Suprapubic skin (tissue), 4 donors: Measurements from ENCODE around the gene HAPLN1. TPM values are rescaled to one million over a fixed set of nuclear protein-coding genes. Genes with fewer than 3 reads are reported as not detected.

Source experiments
- DNase-seq, 2 donors: peaks; one replicate each; pipeline ENCODE4 v3.0.0-alpha.2; 2019; ENCODE audit warnings: low spot score in 2 of 2
- H3K27ac ChIP-seq: fragments of 200-600 bp; sonication (generic); one replicate; pipeline ENCODE4 v1.5.1; 2019
- H3K27me3 ChIP-seq: fragments of 200-600 bp; sonication (generic); one replicate; pipeline ENCODE4 v1.5.1; 2019
- H3K36me3 ChIP-seq: fragments of 200-600 bp; sonication (generic); one replicate; pipeline ENCODE4 v1.5.1; 2019
- H3K4me1 ChIP-seq: fragments of 200-600 bp; sonication (generic); one replicate; pipeline ENCODE4 v1.5.1; 2019
- H3K4me3 ChIP-seq: fragments of 200-600 bp; sonication (generic); one replicate; pipeline ENCODE4 v1.5.1; 2019; ENCODE audit warnings: mild to moderate bottlenecking
- H3K9me3 ChIP-seq: fragments of 200-600 bp; sonication (generic); one replicate; pipeline ENCODE4 v1.5.1; 2019
- EP300 ChIP-seq: sonication (generic); formaldehyde crosslinking; IDR thresholded peaks from one replicate; pipeline ENCODE4 v1.6.1; 2017; ENCODE audit warnings: antibody characterized with exemption
- POLR2A ChIP-seq, 2 donors: fragments of 450-650 bp; IDR thresholded peaks; one replicate each; pipeline ENCODE4 v1.6.1; 2017; ENCODE audit warnings: antibody characterized with exemption in 2 of 2, mild to moderate bottlenecking in 2 of 2, moderate library complexity in 2 of 2
- POLR2AphosphoS5 ChIP-seq, 3 donors: sonication (generic); formaldehyde crosslinking; IDR thresholded peaks; one replicate each; pipeline ENCODE4 v1.6.1; 2017; ENCODE audit warnings: antibody characterized with exemption in 3 of 3
- WGBS: methylation state at CpG from one replicate; pipeline ENCODE4 v1.1.5; 2018; 5-methylcytosine and 5-hydroxymethylcytosine counted together
- total RNA-seq, 4 donors: library from RNA; depleted of rRNA; stranded (reverse); fragments of >200 nt; gene quantifications; one replicate each; pipeline ENCODE4 v1.1.0, GENCODE V29; 2016
- TF ChIP-seq, protein P1 (sequence below), 2 donors: fragments of 200-600 bp in 1 of 2; fragments of 450-650 bp in 1 of 2; sonication (generic) in 1 of 2; IDR thresholded peaks; one replicate each; pipeline ENCODE4 v1.5.1; 2016 to 2019; ENCODE audit warnings: antibody characterized with exemption in 2 of 2, mild to moderate bottlenecking in 1 of 2, moderate library complexity in 1 of 2

The HAPLN1 gene
- total RNA-seq, 4 donors from 2014 or later, result 0.42 TPM; not detected in 3

DNA sequence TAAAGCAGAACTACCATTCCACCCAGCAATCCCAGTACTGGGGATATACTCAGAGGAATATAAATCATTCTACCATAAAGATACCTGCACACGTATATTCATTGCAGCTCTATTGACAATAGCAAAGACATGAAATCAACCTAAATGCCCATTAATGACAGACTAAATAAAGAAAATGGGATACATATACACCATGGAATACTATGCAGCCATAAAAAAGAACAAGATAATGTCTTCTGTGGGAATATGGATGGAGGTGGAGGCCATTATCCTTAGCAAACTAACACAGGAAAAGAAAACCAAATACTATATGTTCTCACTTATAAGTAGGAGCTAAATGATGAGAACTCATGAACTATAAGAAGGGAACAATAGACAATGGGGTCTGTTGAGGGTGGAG lies 12.5 kb downstream of the HAPLN1 start:
- Histone ChIP-seq H3K4me1 (no peaks in the 10 kb centered on the region), H3K36me3 (no peaks in the 10 kb centered on the region), H3K4me3 (no peak overlapping the region), H3K27me3 (no peaks in the 10 kb centered on the region), H3K9me3 (no peaks in the 10 kb centered on the region), H3K27ac (no peak overlapping the region)
- WGBS, result 86% methylated on average over 1 of the region's 1 CpG
- no peak for DNase-seq
- no peak for TF ChIP-seq POLR2AphosphoS5 (IDR thresholded peaks at IDR 0.05)
- no peak for TF ChIP-seq POLR2A (IDR thresholded peaks at IDR 0.05)
- TF ChIP-seq EP300, result no peak
- TF ChIP-seq, protein P1, sequence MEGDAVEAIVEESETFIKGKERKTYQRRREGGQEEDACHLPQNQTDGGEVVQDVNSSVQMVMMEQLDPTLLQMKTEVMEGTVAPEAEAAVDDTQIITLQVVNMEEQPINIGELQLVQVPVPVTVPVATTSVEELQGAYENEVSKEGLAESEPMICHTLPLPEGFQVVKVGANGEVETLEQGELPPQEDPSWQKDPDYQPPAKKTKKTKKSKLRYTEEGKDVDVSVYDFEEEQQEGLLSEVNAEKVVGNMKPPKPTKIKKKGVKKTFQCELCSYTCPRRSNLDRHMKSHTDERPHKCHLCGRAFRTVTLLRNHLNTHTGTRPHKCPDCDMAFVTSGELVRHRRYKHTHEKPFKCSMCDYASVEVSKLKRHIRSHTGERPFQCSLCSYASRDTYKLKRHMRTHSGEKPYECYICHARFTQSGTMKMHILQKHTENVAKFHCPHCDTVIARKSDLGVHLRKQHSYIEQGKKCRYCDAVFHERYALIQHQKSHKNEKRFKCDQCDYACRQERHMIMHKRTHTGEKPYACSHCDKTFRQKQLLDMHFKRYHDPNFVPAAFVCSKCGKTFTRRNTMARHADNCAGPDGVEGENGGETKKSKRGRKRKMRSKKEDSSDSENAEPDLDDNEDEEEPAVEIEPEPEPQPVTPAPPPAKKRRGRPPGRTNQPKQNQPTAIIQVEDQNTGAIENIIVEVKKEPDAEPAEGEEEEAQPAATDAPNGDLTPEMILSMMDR (IDR thresholded peaks at IDR 0.05), result no peak

DNA sequence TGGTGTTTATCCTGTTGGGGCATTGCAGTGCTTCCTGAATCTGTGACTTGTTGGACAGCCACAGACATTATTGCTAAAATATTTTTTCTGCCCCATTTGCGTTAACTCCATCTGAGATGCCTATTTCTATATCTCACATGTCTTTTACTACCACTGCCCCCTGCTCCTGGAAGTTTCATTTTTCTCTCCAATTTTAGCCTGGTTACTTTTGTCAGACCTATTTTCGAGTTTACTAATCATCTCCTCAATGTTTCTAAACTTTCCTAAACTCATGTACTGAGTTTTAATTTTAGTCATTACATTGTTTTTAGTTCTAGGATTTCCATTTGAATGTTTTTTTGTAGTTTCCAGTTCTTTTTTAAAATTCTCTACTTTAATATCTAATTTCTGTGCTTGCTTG lies 17.6 kb downstream of the HAPLN1 start:
- Histone ChIP-seq H3K4me3 (no peak overlapping the region), H3K27ac (no peak overlapping the region), H3K4me1 (no peaks in the 10 kb centered on the region), H3K36me3 (no peaks in the 10 kb centered on the region), H3K9me3 (no peaks in the 10 kb centered on the region), H3K27me3 (no peaks in the 10 kb centered on the region)
- WGBS, result 75% methylated on average over 2 of the region's 2 CpGs
- TF ChIP-seq EP300 (no peak), POLR2A (IDR thresholded peaks at IDR 0.05) (no peak), POLR2AphosphoS5 (IDR thresholded peaks at IDR 0.05) (no peak)
- TF ChIP-seq, protein P1 (IDR thresholded peaks at IDR 0.05), result no peak
- no peak for DNase-seq

DNA sequence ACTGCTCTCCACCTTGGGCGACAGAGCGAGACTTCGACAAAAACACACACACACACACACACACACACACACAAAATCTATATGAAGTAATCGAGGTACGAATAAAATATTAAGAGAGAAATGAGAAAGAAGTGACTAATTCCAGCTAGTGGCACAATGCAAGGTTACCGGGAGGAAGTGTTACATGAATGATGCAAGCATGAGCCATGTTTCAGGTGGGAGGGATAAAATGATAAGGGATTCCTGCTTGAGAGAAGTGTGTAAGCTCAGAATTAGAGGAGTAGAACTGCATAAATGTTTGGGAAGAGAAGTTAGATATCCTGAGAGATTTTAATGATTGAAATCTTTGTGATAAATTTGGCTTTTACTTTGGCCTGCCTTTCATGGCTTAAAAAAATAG lies 18.8 kb downstream of the HAPLN1 start:
- no peak overlapping the region for H3K4me3 ChIP-seq
- no peaks in the 10 kb centered on the region for H3K27me3 ChIP-seq
- H3K4me1 ChIP-seq, result no peaks in the 10 kb centered on the region
- no peak for TF ChIP-seq EP300
- TF ChIP-seq, protein P1 (IDR thresholded peaks at IDR 0.05), result no peak
- no peak for TF ChIP-seq POLR2AphosphoS5 (IDR thresholded peaks at IDR 0.05)
- no peak for TF ChIP-seq POLR2A (IDR thresholded peaks at IDR 0.05)
- H3K36me3 ChIP-seq, result no peaks in the 10 kb centered on the region
- WGBS, result 85% methylated on average over 6 of the region's 6 CpGs
- DNase-seq, result no peak
- no peak overlapping the region for H3K27ac ChIP-seq
- no peaks in the 10 kb centered on the region for H3K9me3 ChIP-seq

DNA sequence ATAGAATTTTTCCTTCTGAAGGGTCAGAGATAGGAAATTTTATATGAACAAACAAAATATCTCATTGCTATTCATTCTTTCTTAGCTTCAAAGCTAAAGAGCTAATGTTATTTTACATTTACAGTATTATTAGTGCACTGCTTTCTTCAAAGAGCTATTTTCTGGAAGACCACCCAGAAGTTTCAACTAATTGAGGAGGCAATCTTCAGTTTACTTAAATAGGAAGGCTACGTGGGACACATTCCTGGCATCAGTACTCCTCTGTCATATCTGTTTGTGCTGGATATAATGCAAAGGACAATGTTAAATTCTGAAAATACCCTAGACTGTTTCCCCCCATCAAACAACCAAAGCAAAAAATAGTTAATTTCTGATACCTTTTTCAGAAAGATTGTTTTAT lies 30.8 kb downstream of the HAPLN1 start:
- 81% methylated on average over 1 of the region's 1 CpG for WGBS
- H3K4me1 ChIP-seq, result no peaks in the 10 kb centered on the region
- no peak for TF ChIP-seq POLR2A (IDR thresholded peaks at IDR 0.05)
- TF ChIP-seq EP300, result no peak
- TF ChIP-seq POLR2AphosphoS5 (IDR thresholded peaks at IDR 0.05), result no peak
- TF ChIP-seq, protein P1 (IDR thresholded peaks at IDR 0.05), result no peak
- H3K27ac ChIP-seq, result no peak overlapping the region
- no peaks in the 10 kb centered on the region for H3K9me3 ChIP-seq
- no peak for DNase-seq
- no peaks in the 10 kb centered on the region for H3K27me3 ChIP-seq
- no peaks in the 10 kb centered on the region for H3K36me3 ChIP-seq
- no peak overlapping the region for H3K4me3 ChIP-seq

DNA sequence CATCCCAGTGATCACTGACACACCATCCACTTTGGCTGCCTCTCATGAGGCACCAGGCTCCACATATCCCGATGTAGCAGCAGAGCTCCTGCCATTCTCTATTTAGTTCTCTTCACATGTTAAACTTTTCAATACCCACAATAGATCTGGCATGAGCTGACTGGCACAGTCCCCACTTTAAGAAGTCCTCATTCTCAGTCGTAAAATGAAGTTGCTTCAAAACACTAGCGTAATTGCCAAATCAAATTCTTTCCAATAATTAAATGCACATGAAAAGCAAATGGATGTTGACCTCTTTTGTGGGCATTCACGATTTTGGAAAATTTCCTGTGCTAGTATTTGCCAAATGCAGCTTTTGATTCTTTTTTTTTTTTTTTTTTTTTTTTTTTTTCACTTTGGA lies 32.4 kb downstream of the HAPLN1 start:
- Histone ChIP-seq H3K27ac (no peak overlapping the region), H3K4me3 (no peak overlapping the region), H3K36me3 (no peaks in the 10 kb centered on the region), H3K9me3 (no peaks in the 10 kb centered on the region), H3K4me1 (no peaks in the 10 kb centered on the region), H3K27me3 (no peaks in the 10 kb centered on the region)
- TF ChIP-seq POLR2AphosphoS5 (IDR thresholded peaks at IDR 0.05) (no peak), EP300 (no peak), POLR2A (IDR thresholded peaks at IDR 0.05) (no peak)
- TF ChIP-seq, protein P1 (IDR thresholded peaks at IDR 0.05), result no peak
- no peak for DNase-seq
- 46% methylated on average over 4 of the region's 4 CpGs for WGBS
